CD4-positive, alpha-beta T cell treated with Interleukin-1 beta for 1 hour (primary cell): ENCODE results near the gene FHL3.
"Not testable (repeated sequence)": the region's sequence is repeated elsewhere in the genome, so short reads cannot be mapped to it uniquely, and the experiment has no call there.

Experiments used
- DNase-seq, 2 donors: peaks; one replicate each; pipeline ENCODE4 v3.0.0-alpha.2; 2020 to 2022

FHL3 gene

DNA sequence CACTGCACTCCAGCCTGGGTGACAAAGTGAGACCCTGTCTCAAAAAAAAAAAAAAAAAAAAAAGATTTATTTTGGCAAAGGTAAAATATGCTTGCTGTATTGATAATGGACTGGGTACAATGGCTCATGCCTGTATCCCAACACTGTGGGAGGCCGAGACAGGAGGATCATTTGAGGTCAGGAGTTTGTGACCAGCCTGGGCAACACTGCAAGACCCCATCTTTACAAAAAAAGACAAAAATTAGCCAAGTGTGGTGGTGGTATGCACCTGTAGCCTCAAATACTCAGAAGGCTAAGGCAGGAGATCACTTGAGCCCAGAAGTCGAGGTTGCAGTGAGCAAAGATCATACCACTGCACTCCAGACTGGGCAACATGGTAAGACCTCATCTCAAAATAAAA lies 21.8 kb downstream of the FHL3 start:
- DNase-seq: no peak

DNA sequence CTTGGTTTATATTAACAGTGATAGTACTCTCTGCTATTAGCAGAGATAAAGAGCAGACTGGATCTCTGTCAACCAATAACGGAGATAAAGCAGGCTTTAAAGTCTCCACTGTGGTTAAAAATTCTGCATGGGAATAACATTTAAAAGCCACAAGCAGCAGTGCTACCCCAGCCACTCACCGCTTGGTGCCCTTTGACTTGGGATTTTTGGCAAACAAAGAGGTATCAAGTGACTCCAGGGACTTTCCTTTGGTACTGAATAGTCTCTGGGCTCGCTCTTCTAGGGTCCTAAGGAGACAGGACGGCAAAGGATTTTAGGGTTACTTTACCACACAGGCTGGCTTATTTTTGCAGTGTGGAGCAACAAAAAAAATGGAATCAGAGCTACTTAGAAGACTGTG lies 26.8 kb downstream of the FHL3 start:
- DNase-seq: no peak

DNA sequence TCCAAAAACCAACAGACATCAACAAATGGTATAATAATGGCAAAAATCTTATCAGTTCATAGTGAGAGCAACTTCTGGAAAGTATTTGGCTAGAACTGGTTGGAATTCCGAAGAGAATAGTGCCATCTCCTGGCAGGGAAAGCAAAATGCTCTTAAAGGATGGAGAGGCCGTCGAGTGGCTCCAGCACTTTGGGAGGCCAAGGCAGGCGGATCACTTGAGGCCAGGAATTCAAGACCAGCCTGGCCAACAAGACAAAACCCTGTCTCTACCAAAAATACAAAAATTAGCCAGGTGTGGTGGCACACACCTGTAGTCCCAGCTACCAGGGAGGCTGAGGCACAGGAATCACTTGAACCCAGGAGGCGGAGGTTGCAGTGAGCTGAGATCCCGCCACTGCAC lies 30.2 kb downstream of the FHL3 start:
- peak in 1 of 2 donors; percentile 15 for DNase-seq

GRCh38 chr1:37974567-37974966 lies 30.7 kb downstream of the FHL3 start:
- no peak for DNase-seq

DNA sequence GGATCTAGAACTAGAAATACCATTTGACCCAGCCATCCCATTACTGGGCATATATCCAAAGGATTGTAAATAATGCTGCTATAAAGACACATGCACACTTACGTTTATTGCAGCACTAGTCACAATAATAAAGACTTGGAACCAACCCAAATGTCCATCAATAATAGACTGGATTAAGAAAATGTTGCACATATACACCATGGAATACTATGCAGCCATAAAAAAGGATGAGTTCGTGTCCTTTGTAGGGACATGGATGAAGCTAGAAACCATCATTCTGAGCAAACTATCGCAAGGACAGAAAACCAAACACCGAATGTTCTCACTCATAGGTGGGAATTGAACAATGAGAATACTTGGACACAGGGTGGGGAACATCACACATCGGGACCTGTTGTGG lies 31.6 kb downstream of the FHL3 start:
- not testable (repeated sequence) for DNase-seq

GRCh38 chr1:37965301-37965700 lies 40.0 kb downstream of the FHL3 start:
- no peak for DNase-seq

DNA sequence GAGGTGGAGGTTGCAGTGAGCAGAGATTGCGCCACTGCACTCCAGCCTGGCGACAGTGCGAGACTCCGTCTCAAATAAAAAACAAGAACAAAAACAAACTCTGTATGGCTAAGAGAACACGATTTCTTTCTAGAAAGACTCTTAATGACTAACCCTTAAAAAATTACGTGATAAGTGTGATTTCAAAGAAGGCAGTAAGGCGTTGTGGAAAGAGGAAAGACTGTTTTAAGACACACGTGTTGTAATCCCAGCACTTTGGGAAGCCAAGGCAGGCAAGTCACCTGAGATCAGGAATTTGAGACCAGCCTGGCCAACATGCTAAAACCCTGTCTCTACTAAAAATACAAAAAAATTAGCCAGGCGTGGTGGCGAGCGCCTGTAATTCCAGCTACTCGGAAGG lies 41.2 kb downstream of the FHL3 start:
- not testable (repeated sequence) for DNase-seq

- no peak for DNase-seq
Measured at GRCh38 chr1:37958690-37959089, 46.6 kb downstream of the FHL3 start.

- DNase-seq: no peak
Measured at GRCh38 chr1:37955685-37956084, 49.6 kb downstream of the FHL3 start.

- DNase-seq: no peak
Measured at GRCh38 chr1:37954316-37954971, 50.9 kb downstream of the FHL3 start.

- no peak for DNase-seq
Measured at GRCh38 chr1:37952738-37953137, 52.6 kb downstream of the FHL3 start.

DNA sequence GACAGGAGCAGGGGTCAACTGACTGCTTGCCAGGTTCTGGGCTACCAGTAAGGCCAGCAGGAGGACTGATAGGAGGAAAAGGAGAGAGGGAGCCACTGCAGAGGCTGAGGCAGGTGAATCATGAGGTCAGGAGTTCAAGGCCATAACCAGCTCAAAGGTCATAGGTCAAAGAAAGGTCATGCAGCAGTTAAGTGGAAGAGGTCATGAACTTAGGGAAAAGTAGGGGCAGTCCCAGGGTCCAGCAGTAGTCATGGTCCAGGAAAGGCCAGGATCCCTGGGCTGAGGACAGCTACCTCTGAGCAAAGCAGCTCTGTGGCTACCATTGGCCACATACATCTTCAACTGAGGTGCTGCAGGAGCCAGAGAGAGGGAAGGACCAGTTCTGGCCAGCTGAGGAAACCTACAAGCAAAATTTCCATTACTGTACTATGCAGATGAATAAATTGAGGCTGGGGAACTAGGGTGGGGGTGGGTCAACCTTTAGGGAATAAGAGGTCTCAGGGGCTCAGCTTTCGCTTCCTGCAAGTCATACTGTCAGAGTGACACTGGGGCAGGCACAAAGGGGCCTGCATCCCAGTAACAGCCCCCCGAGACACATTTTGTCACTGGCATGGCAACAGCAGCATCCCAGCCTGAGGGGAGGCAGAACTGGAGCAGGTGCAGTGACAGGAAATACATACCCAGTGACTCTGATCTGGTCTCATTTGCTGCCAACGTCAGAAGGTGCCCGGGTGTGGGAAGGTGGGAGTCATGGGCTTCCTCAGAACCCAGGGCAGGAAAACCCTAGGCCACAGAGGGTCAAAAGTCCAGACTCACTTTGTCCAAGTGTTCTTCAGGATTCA lies 53.3 kb downstream of the FHL3 start:
- DNase-seq: no peak

DNA sequence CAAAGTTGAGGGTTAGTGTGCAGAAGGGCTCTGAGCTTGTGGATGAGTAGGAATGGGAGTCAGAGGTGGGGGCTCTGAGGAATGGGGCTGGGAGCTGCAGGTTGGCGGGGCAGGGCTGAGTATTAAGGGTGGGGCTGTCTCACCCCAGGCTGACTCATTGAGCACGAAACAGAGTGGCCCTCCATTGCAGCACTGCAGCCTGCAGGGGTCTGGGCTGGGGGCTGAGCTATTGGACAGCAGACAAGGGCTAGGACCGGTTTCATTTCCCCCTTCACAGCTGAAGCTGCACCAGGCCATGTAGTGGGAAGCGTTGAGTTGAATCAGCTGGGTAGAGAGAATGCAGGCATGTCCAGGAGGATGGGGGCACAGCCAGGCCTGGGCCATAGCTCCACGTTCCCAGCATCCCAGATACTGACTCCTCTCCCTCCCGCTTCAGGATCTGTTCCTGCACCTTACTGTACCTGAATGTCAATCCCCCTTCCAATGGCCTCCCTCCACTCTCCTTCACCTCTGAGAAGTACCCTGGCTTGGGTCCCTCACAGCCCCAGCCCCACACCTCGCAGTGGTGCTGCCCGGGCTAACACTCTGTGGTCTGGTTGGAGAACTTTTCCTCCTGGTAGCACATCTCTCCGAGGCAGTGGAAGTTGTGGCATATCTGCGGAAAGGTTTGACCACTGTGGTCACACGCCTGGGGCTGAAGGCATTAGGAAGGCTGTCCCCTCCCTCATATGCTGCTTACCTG lies 54.1 kb downstream of the FHL3 start:
- DNase-seq: no peak

- DNase-seq: no peak
Measured at GRCh38 chr1:37949524-37950152, 55.7 kb downstream of the FHL3 start.

DNA sequence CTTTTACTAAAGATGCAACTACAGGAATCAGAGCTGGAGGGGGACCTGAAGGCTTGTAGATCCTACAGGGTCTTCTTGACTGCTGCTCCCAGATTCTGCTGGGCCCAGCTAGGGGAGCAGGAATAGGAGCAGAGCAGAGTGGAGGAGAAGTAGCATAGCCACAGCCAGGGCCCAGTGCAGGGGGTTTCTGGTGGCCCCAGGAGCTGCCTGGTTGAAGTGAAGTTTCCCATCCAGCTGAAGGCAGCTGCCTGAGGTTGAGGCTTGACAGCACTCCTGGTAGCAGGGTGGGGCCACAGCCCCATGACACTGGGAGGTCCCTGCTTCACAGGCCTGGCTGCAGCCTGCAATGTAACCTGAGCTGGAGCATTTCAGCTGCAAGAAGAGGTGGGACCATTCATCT lies 56.5 kb downstream of the FHL3 start:
- DNase-seq: no peak

- no peak for DNase-seq
Measured at GRCh38 chr1:37948166-37948565, 57.1 kb downstream of the FHL3 start.

GRCh38 chr1:37947364-37947763 lies 58.0 kb downstream of the FHL3 start:
- DNase-seq: no peak
